ENCODE results near the gene TBCD. TPM values are rescaled to one million over a fixed set of nuclear protein-coding genes. Genes with fewer than 3 reads are reported as not detected.

The TBCD gene
- total and polyA plus RNA-seq, 9 of the 15 experiments (the other 6 are each of a cell fraction or from before 2014, with no cell fraction given): 8.9 to 98.5 (median 28.0) TPM

DNA sequence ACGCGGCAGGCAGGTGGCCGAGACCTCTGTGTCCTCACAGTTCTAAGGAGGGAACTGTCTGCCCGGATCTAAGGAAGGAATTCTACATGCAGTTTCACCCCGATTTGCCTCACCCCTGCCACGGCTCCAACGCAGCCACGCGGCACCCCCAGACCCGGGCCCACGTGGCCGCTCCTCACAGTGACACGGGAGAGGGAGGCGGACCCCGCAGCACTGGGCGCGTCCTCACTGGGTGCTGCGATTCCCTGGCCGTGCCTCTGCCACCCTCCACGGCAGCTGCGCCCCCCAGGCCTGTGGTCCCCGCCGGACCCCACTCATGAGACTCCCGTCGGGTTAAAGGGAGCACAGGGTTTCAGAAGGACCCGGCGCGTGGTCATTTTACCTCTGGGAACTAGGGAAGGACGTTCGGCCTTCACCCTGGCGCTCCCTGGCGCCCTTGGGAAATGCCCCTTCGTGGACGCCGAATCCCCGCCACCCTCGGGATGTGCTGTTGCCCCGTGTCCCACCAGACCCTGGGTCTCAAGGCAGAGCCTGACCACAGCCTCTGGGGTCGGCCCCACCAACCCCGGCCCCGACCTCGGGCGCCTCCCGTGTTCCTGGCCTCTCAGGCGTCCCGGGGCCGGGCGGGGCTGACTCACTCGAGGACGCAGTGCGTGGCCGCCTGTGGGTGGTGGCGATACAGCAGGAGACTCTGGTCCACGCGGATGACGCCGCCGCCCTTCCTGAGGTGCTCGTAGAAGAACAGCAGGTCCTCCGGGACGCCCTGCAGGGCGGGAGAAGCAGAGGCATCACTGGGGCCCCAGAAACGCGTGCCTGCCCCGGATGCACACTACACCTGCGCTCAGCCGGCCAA, 208.8 kb downstream of the TBCD start (continued):
- TF ChIP-seq ZNF280B (CRISPR knock-in tag; IDR thresholded peaks at IDR 0.05): no peak
- no peak for TF ChIP-seq THAP7 (CRISPR knock-in tag; IDR thresholded peaks at IDR 0.05)
- no peak for TF ChIP-seq RBM14 (IDR thresholded peaks at IDR 0.05; ENCODE audit: borderline replicate concordance, insufficient read depth, low read depth, low read length)
- TF ChIP-seq TCF7L2 (IDR thresholded peaks at IDR 0.05; ENCODE audit: low read depth, low read length): no peak
- no peak for TF ChIP-seq TARDBP (IDR thresholded peaks at IDR 0.05)
- no peak for TF ChIP-seq ZNF644 (tag; IDR thresholded peaks at IDR 0.05; ENCODE audit: low read depth)
